ENCODE data around the gene TSC22D2.

Gene TSC22D2

DNA sequence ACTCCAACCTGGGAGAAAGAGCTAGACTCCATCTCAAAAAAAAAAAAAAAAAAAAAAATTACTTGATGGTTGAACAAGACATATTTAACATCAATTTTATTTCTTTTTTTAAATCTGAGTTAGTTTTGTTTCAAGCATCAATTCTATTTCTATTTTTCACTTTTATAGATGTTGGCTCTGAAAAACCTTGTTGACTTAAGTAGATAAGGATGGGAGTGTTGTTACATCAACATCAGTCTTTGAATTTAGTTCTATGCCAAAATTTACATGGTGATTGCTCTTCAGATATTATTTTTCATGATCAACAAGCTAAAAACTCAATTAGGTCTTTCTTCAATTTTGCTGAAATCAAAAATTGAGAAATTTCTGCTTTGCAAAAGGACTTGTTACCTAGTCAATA, 71.3 kb downstream of the TSC22D2 start:
- no peak for DNase-seq (ENCODE audit: extremely low spot score)
- ChIA-PET POLR2A (no interaction called here), CTCF (no interaction called here)
- no peak for TF ChIP-seq LEF1 (IDR thresholded peaks at IDR 0.05; ENCODE audit: borderline replicate concordance)
- no peak for TF ChIP-seq ARNT (IDR thresholded peaks at IDR 0.05)
- TF ChIP-seq CTBP1 (IDR thresholded peaks at IDR 0.05; ENCODE audit: borderline replicate concordance): no peak
- TF ChIP-seq FOXK2 (IDR thresholded peaks at IDR 0.05): no peak
- no peak for TF ChIP-seq ELF4 (IDR thresholded peaks at IDR 0.05)
- TF ChIP-seq NFRKB (IDR thresholded peaks at IDR 0.05): no peak
- no peak for TF ChIP-seq HDGF (IDR thresholded peaks at IDR 0.05; ENCODE audit: borderline replicate concordance)
- TF ChIP-seq SP1 (IDR thresholded peaks at IDR 0.05): no peak
- TF ChIP-seq TARDBP (IDR thresholded peaks at IDR 0.05): no peak
- TF ChIP-seq ZNF384 (IDR thresholded peaks at IDR 0.05): no peak
- no peak for TF ChIP-seq SUZ12 (IDR thresholded peaks at IDR 0.05)
- TF ChIP-seq, protein P1, sequence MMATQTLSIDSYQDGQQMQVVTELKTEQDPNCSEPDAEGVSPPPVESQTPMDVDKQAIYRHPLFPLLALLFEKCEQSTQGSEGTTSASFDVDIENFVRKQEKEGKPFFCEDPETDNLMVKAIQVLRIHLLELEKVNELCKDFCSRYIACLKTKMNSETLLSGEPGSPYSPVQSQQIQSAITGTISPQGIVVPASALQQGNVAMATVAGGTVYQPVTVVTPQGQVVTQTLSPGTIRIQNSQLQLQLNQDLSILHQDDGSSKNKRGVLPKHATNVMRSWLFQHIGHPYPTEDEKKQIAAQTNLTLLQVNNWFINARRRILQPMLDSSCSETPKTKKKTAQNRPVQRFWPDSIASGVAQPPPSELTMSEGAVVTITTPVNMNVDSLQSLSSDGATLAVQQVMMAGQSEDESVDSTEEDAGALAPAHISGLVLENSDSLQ (IDR thresholded peaks at IDR 0.05): no peak
- TF ChIP-seq FOXA1 (IDR thresholded peaks at IDR 0.05): no peak

DNA sequence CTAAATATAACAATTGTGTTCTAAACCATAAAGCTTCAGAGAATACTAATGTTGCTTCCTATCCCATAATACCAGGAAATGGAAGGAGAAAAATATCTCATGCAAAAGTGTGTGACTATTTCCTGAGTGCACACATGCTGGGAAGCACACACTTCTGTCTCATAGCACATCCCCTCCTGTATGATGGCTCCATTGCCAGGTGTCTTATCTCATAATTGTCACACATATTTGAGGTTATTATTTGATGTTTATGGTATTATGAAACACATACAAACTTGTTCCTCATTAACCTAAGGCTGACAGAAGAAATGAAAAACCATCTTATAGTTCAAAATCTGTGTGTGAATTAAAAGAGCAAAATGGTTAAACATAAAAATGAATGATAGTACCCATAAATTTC, 72.8 kb downstream of the TSC22D2 start:
- POLR2A ChIA-PET: no interaction called here
- TF ChIP-seq LEF1 (IDR thresholded peaks at IDR 0.05; ENCODE audit: borderline replicate concordance): no peak
- TF ChIP-seq L3MBTL2 (conservative IDR thresholded peaks at IDR 0.05): no peak
- TF ChIP-seq ARNT (IDR thresholded peaks at IDR 0.05): no peak
- no peak for TF ChIP-seq CTBP1 (IDR thresholded peaks at IDR 0.05; ENCODE audit: borderline replicate concordance)
- CTCF ChIA-PET: no interaction called here
- no peak for DNase-seq (ENCODE audit: extremely low spot score)

DNA sequence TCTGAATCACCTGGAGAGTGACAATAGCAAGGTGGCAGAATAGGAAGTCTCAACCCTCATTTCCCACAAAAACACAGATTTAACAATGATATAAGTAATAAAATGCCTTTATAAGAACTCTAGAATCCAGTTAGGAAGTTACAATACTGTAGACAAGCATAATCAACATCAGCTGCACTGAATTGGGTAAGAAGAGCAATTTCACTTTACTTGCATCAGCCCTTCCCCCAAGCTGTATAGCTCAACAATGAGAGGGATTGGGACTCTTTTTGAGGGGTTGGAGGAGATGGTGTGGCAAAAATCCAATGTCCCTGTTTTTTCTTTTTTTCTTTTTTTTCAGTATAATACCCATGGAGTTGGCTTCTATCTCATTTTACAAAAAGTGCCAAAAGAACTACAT, 75.1 kb downstream of the TSC22D2 start:
- TF ChIP-seq BHLHE40 (IDR thresholded peaks at IDR 0.05; ENCODE audit: borderline replicate concordance) (no peak), CTBP1 (IDR thresholded peaks at IDR 0.05; ENCODE audit: borderline replicate concordance) (no peak), SP1 (IDR thresholded peaks at IDR 0.05) (no peak), FOXA1 (IDR thresholded peaks at IDR 0.05) (no peak), FOXK2 (IDR thresholded peaks at IDR 0.05) (no peak), LEF1 (IDR thresholded peaks at IDR 0.05; ENCODE audit: borderline replicate concordance) (no peak), FOXM1 (IDR thresholded peaks at IDR 0.05; ENCODE audit: borderline replicate concordance) (no peak)
- TF ChIP-seq, protein P1 (IDR thresholded peaks at IDR 0.05): no peak
- ChIA-PET POLR2A (no interaction called here), CTCF (no interaction called here)
- DNase-seq (ENCODE audit: extremely low spot score): no peak

DNA sequence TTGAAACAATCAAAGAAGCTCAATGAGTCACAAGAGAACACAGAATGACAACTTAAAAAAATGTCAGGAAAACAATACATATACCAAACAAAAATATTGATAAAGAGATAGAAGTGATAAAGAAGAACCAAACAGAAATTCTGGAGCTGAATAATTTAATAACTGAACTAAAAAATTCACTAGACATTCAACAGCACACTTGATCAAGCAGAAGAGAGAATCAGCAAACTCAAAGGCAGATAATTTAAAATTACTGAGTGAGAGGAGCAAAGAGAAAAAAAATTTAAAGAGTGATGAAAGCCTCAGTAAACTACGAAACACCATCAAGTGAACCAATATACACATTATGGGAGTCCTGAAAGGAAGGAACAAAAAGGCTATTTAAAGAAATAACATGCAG, 76.3 kb downstream of the TSC22D2 start:
- no peak for DNase-seq (ENCODE audit: extremely low spot score)
- TF ChIP-seq L3MBTL2 (conservative IDR thresholded peaks at IDR 0.05) (no peak), LEF1 (IDR thresholded peaks at IDR 0.05; ENCODE audit: borderline replicate concordance) (no peak), FOXM1 (IDR thresholded peaks at IDR 0.05; ENCODE audit: borderline replicate concordance) (no peak), BHLHE40 (IDR thresholded peaks at IDR 0.05; ENCODE audit: borderline replicate concordance) (no peak), FOXK2 (IDR thresholded peaks at IDR 0.05) (no peak), FOXA1 (IDR thresholded peaks at IDR 0.05) (no peak), NFRKB (IDR thresholded peaks at IDR 0.05) (no peak), CTBP1 (IDR thresholded peaks at IDR 0.05; ENCODE audit: borderline replicate concordance) (no peak), HDGF (IDR thresholded peaks at IDR 0.05; ENCODE audit: borderline replicate concordance) (no peak), ARNT (IDR thresholded peaks at IDR 0.05) (no peak), SUZ12 (IDR thresholded peaks at IDR 0.05) (no peak), TARDBP (IDR thresholded peaks at IDR 0.05) (no peak), ELF4 (IDR thresholded peaks at IDR 0.05) (no peak)
- TF ChIP-seq, protein P1 (IDR thresholded peaks at IDR 0.05): no peak
- ChIA-PET POLR2A (no interaction called here), CTCF (no interaction called here)

DNA sequence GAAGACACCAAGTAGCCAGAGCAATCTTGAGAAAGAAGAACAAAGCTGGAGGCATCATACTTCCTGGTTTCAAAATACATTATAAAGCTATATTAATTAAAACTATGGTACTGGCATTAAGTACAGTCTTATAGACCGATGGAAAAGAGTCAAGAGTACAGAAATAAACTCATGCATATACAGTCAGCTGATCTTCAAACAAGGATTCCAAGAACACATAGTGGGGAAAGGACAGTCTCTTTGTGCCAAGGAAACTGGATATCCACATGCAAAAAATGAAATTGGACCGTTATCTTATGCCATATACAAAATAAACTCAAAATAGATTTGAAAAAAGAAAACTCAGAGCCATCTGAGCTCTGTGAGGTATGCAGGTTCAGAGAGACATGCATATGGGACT, 80.8 kb downstream of the TSC22D2 start:
- CTCF ChIA-PET: interaction anchor here (0.6 kb wide), 1 partner anchor 248 kb away, joined by 5 read pairs; no protein-coding TSS in a partner anchor
- no peak for DNase-seq (ENCODE audit: extremely low spot score)
- POLR2A ChIA-PET: no interaction called here
- TF ChIP-seq SUZ12 (IDR thresholded peaks at IDR 0.05) (no peak), FOXK2 (IDR thresholded peaks at IDR 0.05) (no peak), FOXM1 (IDR thresholded peaks at IDR 0.05; ENCODE audit: borderline replicate concordance) (no peak), BHLHE40 (IDR thresholded peaks at IDR 0.05; ENCODE audit: borderline replicate concordance) (no peak), LEF1 (IDR thresholded peaks at IDR 0.05; ENCODE audit: borderline replicate concordance) (no peak), SP1 (IDR thresholded peaks at IDR 0.05) (no peak), HDGF (IDR thresholded peaks at IDR 0.05; ENCODE audit: borderline replicate concordance) (no peak), L3MBTL2 (conservative IDR thresholded peaks at IDR 0.05) (no peak), CTBP1 (IDR thresholded peaks at IDR 0.05; ENCODE audit: borderline replicate concordance) (no peak), FOXA1 (IDR thresholded peaks at IDR 0.05) (no peak), ARNT (IDR thresholded peaks at IDR 0.05) (no peak), ELF4 (IDR thresholded peaks at IDR 0.05) (no peak), ZNF384 (IDR thresholded peaks at IDR 0.05) (no peak), TARDBP (IDR thresholded peaks at IDR 0.05) (no peak), NFRKB (IDR thresholded peaks at IDR 0.05) (no peak)
- TF ChIP-seq, protein P1 (IDR thresholded peaks at IDR 0.05): no peak
